Ishikawa (cell line): ENCODE measurements around the gene FAM163B.

Source experiments
- CEBPB ChIP-seq: IDR thresholded peaks from 2 replicates; pipeline ENCODE4 v1.6.1; 2012
- CREB1 ChIP-seq: IDR thresholded peaks from 2 replicates; pipeline ENCODE4 v1.6.1; 2012; ENCODE audit warnings: low read depth
- EGR1 ChIP-seq: IDR thresholded peaks from 2 replicates; pipeline ENCODE4 v1.6.1; 2012
- EP300 ChIP-seq: IDR thresholded peaks from 2 replicates; pipeline ENCODE4 v1.6.1; 2012; ENCODE audit warnings: borderline replicate concordance
- FOXM1 ChIP-seq: IDR thresholded peaks from 2 replicates; pipeline ENCODE4 v1.6.1; 2012; ENCODE audit warnings: low read depth, borderline replicate concordance
- MAX ChIP-seq: IDR thresholded peaks from 2 replicates; pipeline ENCODE4 v1.6.1; 2012
- NFIC ChIP-seq: IDR thresholded peaks from 2 replicates; pipeline ENCODE4 v1.6.1; 2012
- RAD21 ChIP-seq: IDR thresholded peaks from 2 replicates; pipeline ENCODE4 v1.6.1; 2012; ENCODE audit warnings: low read depth
- REST ChIP-seq: IDR thresholded peaks from 2 replicates; pipeline ENCODE4 v1.6.1; 2012; ENCODE audit warnings: low read depth, mild to moderate bottlenecking
- TAF1 ChIP-seq: IDR thresholded peaks from 2 replicates; pipeline ENCODE4 v1.6.1; 2012; ENCODE audit warnings: low read depth, mild to moderate bottlenecking
- TCF12 ChIP-seq: IDR thresholded peaks from 2 replicates; pipeline ENCODE4 v1.6.1; 2012; ENCODE audit warnings: low read depth
- USF1 ChIP-seq: IDR thresholded peaks from 2 replicates; pipeline ENCODE4 v1.6.1; 2012
- YY1 ChIP-seq: IDR thresholded peaks from 2 replicates; pipeline ENCODE4 v1.6.1; 2012; ENCODE audit warnings: low read depth
- ZBTB7A ChIP-seq: IDR thresholded peaks from 2 replicates; pipeline ENCODE4 v1.6.1; 2012; ENCODE audit warnings: low read depth

- TF ChIP-seq TAF1 (no peak), YY1 (no peak), RAD21 (no peak), TCF12 (no peak), ZBTB7A (no peak), EGR1 (no peak), CEBPB (no peak), REST (no peak), CREB1 (no peak), NFIC (no peak), EP300 (no peak), MAX (no peak), USF1 (no peak), FOXM1 (no peak)
These were observed 22.1 kb downstream of the FAM163B start for GRCh38 chr9:133587051-133587450.
